SK-N-SH (cell line): Measurements from ENCODE around the gene MAPK9. TPM values are rescaled to one million over a fixed set of nuclear protein-coding genes. Genes with fewer than 3 reads are reported as not detected.

Experiments
- CTCF ChIA-PET: fragments of 300-600, 350-600 bp; formaldehyde crosslinking; extraction: SDS; loops from one replicate; lab custom pipeline; 2021; lab: Yijun Ruan, JAX
- POLR2A ChIA-PET: fragments of 350-600 bp; sonication (Branson Sonifier 250); formaldehyde crosslinking; extraction: SDS; loops from one replicate; lab custom pipeline; 2020; ENCODE audit warnings: antibody characterized with exemption, inconsistent platforms; lab: Yijun Ruan, JAX
- DNase-seq: peaks from one replicate; pipeline ENCODE4 v3.0.0; 2012
- H2AFZ ChIP-seq: fragments of 200-600 bp; sonication (generic); 2 replicates; pipeline ENCODE4 v1.8.1; 2016; ENCODE audit warnings: antibody characterized with exemption, mild to moderate bottlenecking, low read depth
- H3F3A ChIP-seq: fragments of 200-600 bp; sonication (generic); replicated peaks from 2 replicates; pipeline ENCODE3; 2016; ENCODE audit warnings: antibody characterized with exemption, mild to moderate bottlenecking; ENCODE audit not compliant: insufficient read depth
- H3K27ac ChIP-seq, 2 experiments: fragments of 200-500 bp in 1 of 2; fragments of 200-600 bp in 1 of 2; sonication (Bioruptor generic) in 1 of 2; sonication (generic), shearing (Covaris generic) in 1 of 2; 2 replicates each; pipeline versions ENCODE4 v1.5.1 to v1.6.1; 2014 to 2016; ENCODE audit warnings: low read depth in 2 of 2, inconsistent platforms in 1 of 2, low read length in 1 of 2, mild to moderate bottlenecking in 1 of 2, mixed read lengths in 1 of 2
- H3K27me3 ChIP-seq: fragments of 200-600 bp; sonication (generic), shearing (Covaris generic); 2 replicates; pipeline ENCODE4 v1.6.1; 2016; ENCODE audit warnings: mixed run types; ENCODE audit not compliant: insufficient read depth
- H3K36me3 ChIP-seq, 2 experiments: fragments of 200-500 bp in 1 of 2; fragments of 200-600 bp in 1 of 2; sonication (Bioruptor generic) in 1 of 2; sonication (generic) in 1 of 2; replicated peaks in 1 of 2; 2 replicates each; pipeline versions ENCODE3 to v1.5.1; 2014 to 2016; ENCODE audit warnings: low read length in 1 of 2, mild to moderate bottlenecking in 1 of 2; ENCODE audit not compliant: insufficient read depth in 2 of 2, control insufficient read depth in 1 of 2
- H3K4me1 ChIP-seq, 2 experiments: fragments of 200-500 bp in 1 of 2; fragments of 200-600 bp in 1 of 2; sonication (Bioruptor generic) in 1 of 2; sonication (generic), shearing (Covaris generic) in 1 of 2; 2 replicates each; pipeline versions ENCODE4 v1.5.1 to v1.6.1; 2014 to 2016; ENCODE audit warnings: low read depth in 1 of 2, low read length in 1 of 2, mixed run types in 1 of 2; ENCODE audit not compliant: insufficient read depth in 2 of 2, control insufficient read depth in 1 of 2
- H3K4me2 ChIP-seq: fragments of 200-600 bp; sonication (generic), shearing (Covaris generic); 2 replicates; pipeline ENCODE4 v1.6.1; 2017; ENCODE audit warnings: mixed run types
- H3K4me3 ChIP-seq, 2 experiments: fragments of 200-500 bp in 1 of 2; fragments of 200-600 bp in 1 of 2; sonication (Bioruptor generic) in 1 of 2; sonication (generic), shearing (Covaris generic) in 1 of 2; 2 replicates each; pipeline versions ENCODE4 v1.5.1 to v1.8.1; 2014 to 2016; ENCODE audit warnings: low read depth in 2 of 2, inconsistent platforms in 1 of 2, low read length in 1 of 2, mild to moderate bottlenecking in 1 of 2, mixed read lengths in 1 of 2, moderate library complexity in 1 of 2
- H3K79me2 ChIP-seq: fragments of 200-600 bp; sonication (generic); 2 replicates; pipeline ENCODE4 v1.8.1; 2017; ENCODE audit warnings: mild to moderate bottlenecking; ENCODE audit not compliant: insufficient read depth
- H3K9ac ChIP-seq: fragments of 200-600 bp; sonication (generic); 2 replicates; pipeline ENCODE4 v1.6.1; 2017; ENCODE audit warnings: mixed run types
- H3K9me2 ChIP-seq: fragments of 200-600 bp; sonication (generic); 2 replicates; pipeline ENCODE4 v1.6.1; 2017; ENCODE audit warnings: mixed run types
- H3K9me3 ChIP-seq: fragments of 200-600 bp; sonication (generic); 2 replicates; pipeline ENCODE4 v1.6.1; 2017; ENCODE audit warnings: mixed run types, mild to moderate bottlenecking, moderate library complexity
- H4K20me1 ChIP-seq: fragments of 200-600 bp; sonication (generic); 2 replicates; pipeline ENCODE4 v1.6.1; 2017; ENCODE audit warnings: mild to moderate bottlenecking, mixed run types; ENCODE audit not compliant: insufficient read depth
- CHD2 ChIP-seq: fragments of 150-350 bp; IDR thresholded peaks from 2 replicates; pipeline ENCODE4 v1.6.1; 2018; ENCODE audit warnings: low read length; ENCODE audit not compliant: partially characterized antibody
- FOXM1 ChIP-seq: IDR thresholded peaks from 2 replicates; pipeline ENCODE4 v1.4.0; 2012; ENCODE audit warnings: low read depth, mild to moderate bottlenecking
- GATA2 ChIP-seq: sonication (generic); formaldehyde crosslinking; IDR thresholded peaks from 2 replicates; pipeline ENCODE4 v1.5.0; 2020; ENCODE audit warnings: mild to moderate bottlenecking, missing genetic modification reagents
- RFX5 ChIP-seq: IDR thresholded peaks from 2 replicates; pipeline ENCODE4 v1.6.1; 2012; ENCODE audit warnings: mild to moderate bottlenecking, improper control_type of control experiment, low read length
- SIN3A ChIP-seq: IDR thresholded peaks from 2 replicates; pipeline ENCODE4 v1.6.1; 2012; ENCODE audit warnings: low read depth, mild to moderate bottlenecking, low read length, moderate library complexity, borderline replicate concordance
- SMC3 ChIP-seq: IDR thresholded peaks from 2 replicates; pipeline ENCODE4 v1.6.1; 2012; ENCODE audit warnings: low read depth, low read length, improper control_type of control experiment
- TEAD4 ChIP-seq: IDR thresholded peaks from 2 replicates; pipeline ENCODE4 v1.4.0; 2012; ENCODE audit warnings: mild to moderate bottlenecking, borderline replicate concordance; ENCODE audit not compliant: insufficient read depth
- YY1 ChIP-seq: IDR thresholded peaks from 2 replicates; pipeline ENCODE4 v1.4.0; 2012; ENCODE audit warnings: low read depth, mild to moderate bottlenecking
- WGBS: methylation state at CpG from one replicate; pipeline ENCODE4 v1.1.6; 2017; ENCODE audit warnings: low lambda C conversion rate; 5-methylcytosine and 5-hydroxymethylcytosine counted together
- polyA plus RNA-seq, 3 experiments: library from polyadenylated mRNA; depleted of rRNA; stranded (reverse); fragments of >200 nt; gene quantifications; 2 replicates each; pipeline ENCODE4 v1.2.3, GENCODE V29; 2012
- TF ChIP-seq, protein P1 (sequence below): fragments of 200-600 bp; sonication (generic); IDR thresholded peaks from 2 replicates; pipeline ENCODE4 v1.6.1; 2017; ENCODE audit warnings: antibody characterized with exemption, mild to moderate bottlenecking, moderate library complexity
- TF ChIP-seq, protein P2 (sequence below): IDR thresholded peaks from 2 replicates; pipeline ENCODE4 v1.4.0; 2012; ENCODE audit warnings: low read depth

Gene MAPK9
- polyA plus RNA-seq, 1 of the 3 experiments (the other 2 are of a cell fraction): 23.9 TPM

DNA sequence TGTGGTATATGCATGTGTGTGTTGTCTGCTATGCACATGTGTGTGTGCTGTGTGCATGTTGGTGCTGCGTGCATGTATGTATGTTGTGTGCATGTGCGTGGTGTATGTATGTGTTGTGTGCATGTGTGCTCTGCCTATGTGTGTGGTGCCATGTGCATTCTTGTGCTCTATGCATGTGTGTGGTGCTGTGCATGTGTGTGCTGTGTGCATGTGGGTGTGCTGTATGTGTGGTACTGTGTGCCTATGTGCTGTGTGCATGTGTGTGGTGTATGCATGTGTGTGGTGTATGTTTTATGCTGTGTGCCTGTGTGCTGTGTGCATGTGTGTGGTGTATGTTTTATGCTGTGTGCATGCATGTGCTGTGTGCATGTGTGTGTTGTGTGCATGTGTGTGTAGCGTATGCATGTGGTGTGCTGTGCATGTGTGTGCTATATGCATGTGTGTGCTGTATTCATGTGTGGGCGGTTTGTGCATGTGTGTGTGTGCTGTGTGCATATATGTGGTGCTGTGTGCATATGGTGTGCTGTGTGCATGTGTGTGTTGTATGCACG lies 78.2 kb downstream of the MAPK9 start:
- no peak overlapping the region for H3K9ac ChIP-seq
- H3K9me3 ChIP-seq: no peaks in the 10 kb centered on the region
- ChIA-PET CTCF (interaction anchor here (1.2 kb wide), 2 partner anchors 9 to 87 kb away, joined by 3 to 6 read pairs; no protein-coding TSS in a partner anchor), POLR2A (no interaction called here)
- no peak overlapping the region for H3K4me2 ChIP-seq
- 57% methylated on average over 5 of the region's 5 CpGs for WGBS
- no peak overlapping the region for H3K4me3 ChIP-seq
- no peaks in the 10 kb centered on the region for H3K79me2 ChIP-seq
- H2AFZ ChIP-seq: no peak overlapping the region
- H3K36me3 ChIP-seq: no peaks in the 10 kb centered on the region
- DNase-seq: no peak
- H3K4me1 ChIP-seq: peaks cover 0 to 14% of the 10 kb centered on the region in 2 experiments; a peak in 1 of 4 replicates
- no peaks in the 10 kb centered on the region for H3K9me2 ChIP-seq
- H4K20me1 ChIP-seq: no peaks in the 10 kb centered on the region
- no peaks in the 10 kb centered on the region for H3F3A ChIP-seq
- TF ChIP-seq CHD2 (no peak), SIN3A (no peak), FOXM1 (no peak), YY1 (no peak), GATA2 (no peak), TEAD4 (no peak), SMC3 (no peak)
- TF ChIP-seq, protein P1, sequence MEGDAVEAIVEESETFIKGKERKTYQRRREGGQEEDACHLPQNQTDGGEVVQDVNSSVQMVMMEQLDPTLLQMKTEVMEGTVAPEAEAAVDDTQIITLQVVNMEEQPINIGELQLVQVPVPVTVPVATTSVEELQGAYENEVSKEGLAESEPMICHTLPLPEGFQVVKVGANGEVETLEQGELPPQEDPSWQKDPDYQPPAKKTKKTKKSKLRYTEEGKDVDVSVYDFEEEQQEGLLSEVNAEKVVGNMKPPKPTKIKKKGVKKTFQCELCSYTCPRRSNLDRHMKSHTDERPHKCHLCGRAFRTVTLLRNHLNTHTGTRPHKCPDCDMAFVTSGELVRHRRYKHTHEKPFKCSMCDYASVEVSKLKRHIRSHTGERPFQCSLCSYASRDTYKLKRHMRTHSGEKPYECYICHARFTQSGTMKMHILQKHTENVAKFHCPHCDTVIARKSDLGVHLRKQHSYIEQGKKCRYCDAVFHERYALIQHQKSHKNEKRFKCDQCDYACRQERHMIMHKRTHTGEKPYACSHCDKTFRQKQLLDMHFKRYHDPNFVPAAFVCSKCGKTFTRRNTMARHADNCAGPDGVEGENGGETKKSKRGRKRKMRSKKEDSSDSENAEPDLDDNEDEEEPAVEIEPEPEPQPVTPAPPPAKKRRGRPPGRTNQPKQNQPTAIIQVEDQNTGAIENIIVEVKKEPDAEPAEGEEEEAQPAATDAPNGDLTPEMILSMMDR: no peak
- TF ChIP-seq, protein P2, sequence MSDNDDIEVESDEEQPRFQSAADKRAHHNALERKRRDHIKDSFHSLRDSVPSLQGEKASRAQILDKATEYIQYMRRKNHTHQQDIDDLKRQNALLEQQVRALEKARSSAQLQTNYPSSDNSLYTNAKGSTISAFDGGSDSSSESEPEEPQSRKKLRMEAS: no peak
- TF ChIP-seq, all 33 proteins: peak for 0
- Histone ChIP-seq H3K27ac (no peak overlapping the region), H3K27me3 (no peaks in the 10 kb centered on the region)

DNA sequence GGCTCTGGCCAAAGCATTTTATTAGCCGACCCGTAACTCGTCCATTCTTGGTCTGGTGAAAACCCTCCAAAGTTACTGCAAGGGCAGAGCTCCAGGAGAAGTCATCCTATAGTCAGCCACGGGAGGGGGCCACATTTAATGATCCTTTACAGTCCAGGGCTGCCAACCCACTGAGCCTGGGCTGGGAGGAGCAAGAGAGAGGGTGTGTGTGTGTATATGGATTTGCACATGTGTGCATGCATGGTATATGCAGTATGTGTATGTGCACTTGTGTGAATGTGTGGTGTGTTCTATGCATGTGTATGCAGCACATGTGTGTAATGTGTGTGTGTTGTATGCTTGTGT lies 78.7 kb downstream of the MAPK9 start:
- TF ChIP-seq FOXM1 (no peak), RFX5 (no peak)

More for the DNA sequence above, 78.7 kb downstream of the MAPK9 start:
- Histone ChIP-seq H3K9me3 (no peaks in the 10 kb centered on the region), H2AFZ (no peak overlapping the region), H3K27me3 (no peaks in the 10 kb centered on the region; the same call in 1 of the 2 replicates), H3K4me3 (no peak overlapping the region), H3K79me2 (no peaks in the 10 kb centered on the region), H3K4me2 (no peak overlapping the region), H3K9ac (no peak overlapping the region), H3F3A (no peaks in the 10 kb centered on the region), H3K4me1 (peaks cover 0 to 17% of the 10 kb centered on the region in 2 experiments; a peak in 1 of 4 replicates), H3K27ac (no peak overlapping the region), H3K36me3 (no peaks in the 10 kb centered on the region), H4K20me1 (no peaks in the 10 kb centered on the region), H3K9me2 (no peaks in the 10 kb centered on the region)
- DNase-seq: no peak
- POLR2A ChIA-PET: no interaction called here
- CTCF ChIA-PET: interaction anchor here (1.2 kb wide), 2 partner anchors 9 to 86 kb away, joined by 3 to 6 read pairs; no protein-coding TSS in a partner anchor
- WGBS: 8% methylated on average over 4 of the region's 4 CpGs
